Epithelial cell of proximal tubule (primary cell): Measurements from ENCODE around the gene OVOL3. TPM values are rescaled to one million over a fixed set of nuclear protein-coding genes. Genes with fewer than 3 reads are reported as not detected.
A peak's percentile ranks its signal among the peaks of the same experiment; 100 is the strongest.

Experiments
- DNase-seq: peaks from one replicate; pipeline ENCODE4 v3.0.0-alpha.2; 2011; ENCODE audit warnings: low read depth
- H3K4me3 ChIP-seq: 2 replicates; pipeline ENCODE4 v1.5.1; 2011; ENCODE audit warnings: low read depth, mild to moderate bottlenecking, low read length
- total RNA-seq: library from RNA; depleted of rRNA; stranded (reverse); fragments of >200 nt; gene quantifications from 2 replicates; pipeline ENCODE4 v1.2.3, GENCODE V29; 2015
- TF ChIP-seq, protein P1 (sequence below): conservative IDR thresholded peaks from 2 replicates; pipeline ENCODE4 v1.5.1; 2012; ENCODE audit warnings: low read depth, mild to moderate bottlenecking, low read length

Gene OVOL3
- total RNA-seq, 1 donor from 2014 or later = not detected

DNA sequence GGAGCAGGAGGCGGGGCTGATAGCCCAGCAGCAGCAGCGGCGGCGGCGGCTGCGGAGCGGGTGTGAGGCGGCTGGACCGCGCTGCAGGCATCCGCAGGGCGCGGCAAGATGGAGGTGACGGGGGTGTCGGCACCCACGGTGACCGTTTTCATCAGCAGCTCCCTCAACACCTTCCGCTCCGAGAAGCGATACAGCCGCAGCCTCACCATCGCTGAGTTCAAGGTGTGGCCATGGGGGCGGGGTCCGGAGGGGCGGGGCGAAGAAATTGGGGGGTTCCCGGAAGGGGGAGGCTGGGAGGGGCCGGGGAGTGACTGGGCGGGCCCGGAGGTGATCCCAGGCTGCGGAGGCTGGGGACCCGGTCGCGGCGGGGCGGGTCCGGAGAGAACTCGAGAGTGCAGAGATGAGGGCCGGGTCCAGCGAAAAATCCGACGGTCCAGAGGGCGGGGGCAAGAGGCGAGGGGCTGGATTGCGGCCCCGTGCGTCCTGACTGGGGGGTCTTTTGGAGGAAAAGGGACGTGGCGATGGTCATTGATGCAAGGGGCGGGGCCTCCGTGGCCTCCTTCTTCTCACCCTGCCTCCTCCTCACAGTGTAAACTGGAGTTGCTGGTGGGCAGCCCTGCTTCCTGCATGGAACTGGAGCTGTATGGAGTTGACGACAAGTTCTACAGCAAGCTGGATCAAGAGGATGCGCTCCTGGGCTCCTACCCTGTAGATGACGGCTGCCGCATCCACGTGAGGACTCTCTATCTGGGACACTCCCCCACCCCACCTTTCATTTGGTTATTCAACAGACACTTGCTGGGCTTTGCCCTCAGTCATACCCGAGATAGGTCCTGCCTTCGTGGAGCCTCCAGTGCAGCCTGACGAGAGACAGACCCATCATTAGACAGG is 4.8 kb downstream of the OVOL3 start, which contains the start of gene TBCB:
TBCB (plus strand) TSS at position 16 of the 891 bp plus-strand sequence; CDS start at position 109, 93 bp downstream.
- DNase-seq = no peak
- TF ChIP-seq, protein P1, sequence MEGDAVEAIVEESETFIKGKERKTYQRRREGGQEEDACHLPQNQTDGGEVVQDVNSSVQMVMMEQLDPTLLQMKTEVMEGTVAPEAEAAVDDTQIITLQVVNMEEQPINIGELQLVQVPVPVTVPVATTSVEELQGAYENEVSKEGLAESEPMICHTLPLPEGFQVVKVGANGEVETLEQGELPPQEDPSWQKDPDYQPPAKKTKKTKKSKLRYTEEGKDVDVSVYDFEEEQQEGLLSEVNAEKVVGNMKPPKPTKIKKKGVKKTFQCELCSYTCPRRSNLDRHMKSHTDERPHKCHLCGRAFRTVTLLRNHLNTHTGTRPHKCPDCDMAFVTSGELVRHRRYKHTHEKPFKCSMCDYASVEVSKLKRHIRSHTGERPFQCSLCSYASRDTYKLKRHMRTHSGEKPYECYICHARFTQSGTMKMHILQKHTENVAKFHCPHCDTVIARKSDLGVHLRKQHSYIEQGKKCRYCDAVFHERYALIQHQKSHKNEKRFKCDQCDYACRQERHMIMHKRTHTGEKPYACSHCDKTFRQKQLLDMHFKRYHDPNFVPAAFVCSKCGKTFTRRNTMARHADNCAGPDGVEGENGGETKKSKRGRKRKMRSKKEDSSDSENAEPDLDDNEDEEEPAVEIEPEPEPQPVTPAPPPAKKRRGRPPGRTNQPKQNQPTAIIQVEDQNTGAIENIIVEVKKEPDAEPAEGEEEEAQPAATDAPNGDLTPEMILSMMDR = no peak
- H3K4me3 ChIP-seq = peak within 1 kb of the TSS; percentile 90

- TF ChIP-seq, protein P1 = no peak
- H3K4me3 ChIP-seq = peak overlapping the region; percentile 81
- no peak for DNase-seq
These were observed 5.3 kb downstream of the OVOL3 start for GRCh38 chr19:36116344-36116637.

- DNase-seq = no peak
- no peak overlapping the region for H3K4me3 ChIP-seq
- TF ChIP-seq, protein P1 = no peak
These were observed 9.4 kb downstream of the OVOL3 start for GRCh38 chr19:36120092-36120983.

DNA sequence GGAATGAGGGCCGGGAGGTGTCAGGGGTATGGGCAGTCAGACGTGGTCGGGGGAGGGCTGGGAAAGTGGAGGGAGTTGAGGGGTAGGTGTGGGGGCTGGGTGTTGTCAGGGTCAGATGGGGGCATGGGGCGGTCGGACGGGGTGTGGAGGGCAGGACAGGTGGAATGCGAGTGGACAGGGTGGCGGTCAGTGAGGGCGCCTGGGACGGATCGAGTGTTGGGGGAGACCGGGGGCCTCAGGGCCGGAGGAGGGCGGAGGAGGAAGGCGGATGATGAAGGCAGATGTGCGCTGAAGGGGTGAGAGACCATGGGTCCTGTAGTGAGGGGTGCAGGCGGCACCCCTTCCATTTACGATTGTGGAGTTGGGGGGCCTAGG is 10.0 kb downstream of the OVOL3 start:
- no peak for DNase-seq
- TF ChIP-seq, protein P1 = no peak
- no peak overlapping the region for H3K4me3 ChIP-seq

DNA sequence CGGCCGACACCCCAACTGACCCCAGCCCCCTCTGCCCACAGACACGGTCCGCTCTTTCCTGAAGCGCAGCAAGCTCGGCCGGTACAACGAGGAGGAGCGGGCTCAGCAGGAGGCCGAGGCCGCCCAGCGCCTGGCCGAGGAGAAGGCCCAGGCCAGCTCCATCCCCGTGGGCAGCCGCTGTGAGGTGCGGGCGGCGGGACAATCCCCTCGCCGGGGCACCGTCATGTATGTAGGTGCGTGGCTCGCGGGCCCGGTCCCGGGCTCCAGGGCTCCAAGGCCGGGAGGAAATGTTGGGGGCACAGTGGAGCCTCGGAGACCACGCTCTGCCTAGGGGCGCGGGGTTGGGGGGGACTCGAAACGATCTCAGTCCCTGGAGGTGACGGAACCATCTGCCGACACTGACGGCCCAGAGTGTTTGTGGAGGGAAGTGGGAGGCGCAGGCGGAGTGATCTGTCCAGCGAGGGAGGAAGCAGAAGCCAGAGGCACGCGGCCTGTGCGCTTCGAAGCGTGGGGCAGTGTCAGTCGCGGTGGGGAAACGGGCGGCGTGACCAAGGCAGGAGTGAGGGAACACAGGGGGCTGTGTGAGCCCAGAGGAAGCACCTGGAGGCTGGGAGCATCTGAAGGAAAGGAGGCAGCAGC is 10.7 kb downstream of the OVOL3 start:
- TF ChIP-seq, protein P1 = no peak
- DNase-seq = no peak
- H3K4me3 ChIP-seq = no peak overlapping the region

GRCh38 chr19:36125557-36125956 is 14.6 kb downstream of the OVOL3 start:
- no peak for DNase-seq
- H3K4me3 ChIP-seq = no peak overlapping the region
- TF ChIP-seq, protein P1 = no peak
